GM21825 (cell line): Measurements from ENCODE around the gene GSTT2B.
"Not testable (repeated sequence)": the region's sequence is repeated elsewhere in the genome, so short reads cannot be mapped to it uniquely, and the experiment has no call there.

Source experiments
- ATAC-seq: cut with Tn5 transposase; IDR thresholded peaks from one replicate; pipeline ENCODE4 v1.9.1; 2021; ENCODE audit warnings: mild to moderate bottlenecking, moderate library complexity; ENCODE audit not compliant: unreplicated experiment

Gene GSTT2B

GRCh38 chr22:23961084-23961771 is at the start of gene GSTT2B:
Gene GSTT2B (minus strand): TSS chr22:23961195. CDS start chr22:23961131, 64 bp downstream.
- not testable (repeated sequence) for ATAC-seq

GRCh38 chr22:24010018-24010391 is 49.0 kb upstream of the GSTT2B start:
- ATAC-seq = no peak

GRCh38 chr22:24009227-24010017 is 48.4 kb upstream of the GSTT2B start:
- no peak for ATAC-seq

GRCh38 chr22:24008381-24009226 is 47.6 kb upstream of the GSTT2B start:
- ATAC-seq = no peak

GRCh38 chr22:24008022-24008283 is 47.0 kb upstream of the GSTT2B start:
- no peak for ATAC-seq

- no peak for ATAC-seq
Measured at GRCh38 chr22:24007253-24008021, 46.4 kb upstream of the GSTT2B start.

GRCh38 chr22:24006914-24007214 is 45.9 kb upstream of the GSTT2B start:
- no peak for ATAC-seq

GRCh38 chr22:24006207-24006913 is 45.4 kb upstream of the GSTT2B start:
- ATAC-seq = no peak

- no peak for ATAC-seq
Measured at GRCh38 chr22:24005201-24005600, 44.2 kb upstream of the GSTT2B start, which contains the start of gene GSTT4. Gene GSTT4 (minus strand): TSS chr22:24005453. CDS start chr22:24005356, 97 bp downstream.

GRCh38 chr22:24003887-24004286 is 42.9 kb upstream of the GSTT2B start:
- no peak for ATAC-seq

- no peak for ATAC-seq
Measured at GRCh38 chr22:24002851-24003250, 41.9 kb upstream of the GSTT2B start.

GRCh38 chr22:24002272-24002671 is 41.3 kb upstream of the GSTT2B start:
- no peak for ATAC-seq

- no peak for ATAC-seq
Measured at GRCh38 chr22:24001314-24001713, 40.3 kb upstream of the GSTT2B start.

GRCh38 chr22:23999779-24000178 is 38.8 kb upstream of the GSTT2B start:
- not testable (repeated sequence) for ATAC-seq

- ATAC-seq = no peak
Measured at GRCh38 chr22:23997092-23997491, 36.1 kb upstream of the GSTT2B start.

GRCh38 chr22:23993581-23994177 is 32.7 kb upstream of the GSTT2B start:
- ATAC-seq = not testable (repeated sequence)

- ATAC-seq = not testable (repeated sequence)
Measured at GRCh38 chr22:23993080-23993479, 32.1 kb upstream of the GSTT2B start.

GRCh38 chr22:23989583-23990244 is 28.7 kb upstream of the GSTT2B start:
- ATAC-seq = not testable (repeated sequence)

GRCh38 chr22:23986538-23987178 is 25.7 kb upstream of the GSTT2B start:
- not testable (repeated sequence) for ATAC-seq
